GM12801 (cell line): ENCODE data around the gene AP2A2.

Experiments used
- CTCF ChIP-seq: IDR thresholded peaks from one replicate; pipeline ENCODE4 v1.5.1; 2011; ENCODE audit warnings: control low read depth; ENCODE audit not compliant: insufficient read length; ENCODE audit errors: extremely low read depth

The AP2A2 gene

DNA sequence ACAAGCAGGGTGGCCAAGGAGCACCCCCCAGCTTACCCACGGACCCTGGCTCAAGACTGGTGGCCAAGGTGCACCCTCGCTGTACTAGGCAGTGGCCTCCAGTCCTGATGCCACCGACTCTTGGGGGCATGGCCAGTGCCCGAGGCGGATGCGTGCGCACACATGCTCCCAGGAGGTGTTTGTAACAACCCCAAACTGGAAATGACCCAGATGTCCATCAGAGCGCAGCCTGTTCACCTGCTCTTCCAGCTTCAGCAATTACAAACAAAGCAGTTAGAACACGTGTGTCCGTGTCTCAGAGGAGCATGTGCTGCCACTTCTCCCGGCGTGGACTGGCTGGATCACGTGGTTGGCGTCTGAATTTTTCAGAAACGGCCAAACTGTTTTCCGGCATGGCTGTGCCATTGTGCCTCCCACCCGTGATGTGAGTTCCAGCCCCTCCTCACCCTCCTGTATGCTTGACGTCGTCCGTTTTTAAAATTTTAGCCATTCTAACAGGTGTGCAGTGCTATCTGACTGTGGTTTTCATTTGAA lies 118.0 kb downstream of the AP2A2 start:
- no peak for TF ChIP-seq CTCF

DNA sequence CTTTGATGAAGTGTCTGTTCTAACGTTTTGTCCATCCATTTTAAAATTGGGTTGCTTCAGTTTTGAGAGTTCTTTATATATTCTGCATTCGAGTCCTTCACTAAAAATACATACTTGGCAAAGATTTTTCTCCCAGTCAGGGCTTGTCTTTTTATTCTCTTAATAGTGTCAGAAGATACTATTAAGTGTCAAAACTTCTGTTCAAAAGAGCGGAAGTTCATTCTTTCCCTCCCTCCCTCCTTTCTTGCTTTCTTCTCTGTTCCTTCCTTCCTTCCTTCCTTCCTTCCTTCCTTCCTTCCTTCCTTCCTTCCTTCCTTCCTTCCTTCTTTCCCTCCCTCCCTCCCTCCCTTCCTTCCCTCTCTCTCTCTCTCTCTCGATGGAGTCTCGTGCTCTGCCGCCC lies 118.5 kb downstream of the AP2A2 start:
- TF ChIP-seq CTCF: no peak

- TF ChIP-seq CTCF: no peak
These were observed 122.0 kb downstream of the AP2A2 start for GRCh38 chr11:1047595-1048156.

DNA sequence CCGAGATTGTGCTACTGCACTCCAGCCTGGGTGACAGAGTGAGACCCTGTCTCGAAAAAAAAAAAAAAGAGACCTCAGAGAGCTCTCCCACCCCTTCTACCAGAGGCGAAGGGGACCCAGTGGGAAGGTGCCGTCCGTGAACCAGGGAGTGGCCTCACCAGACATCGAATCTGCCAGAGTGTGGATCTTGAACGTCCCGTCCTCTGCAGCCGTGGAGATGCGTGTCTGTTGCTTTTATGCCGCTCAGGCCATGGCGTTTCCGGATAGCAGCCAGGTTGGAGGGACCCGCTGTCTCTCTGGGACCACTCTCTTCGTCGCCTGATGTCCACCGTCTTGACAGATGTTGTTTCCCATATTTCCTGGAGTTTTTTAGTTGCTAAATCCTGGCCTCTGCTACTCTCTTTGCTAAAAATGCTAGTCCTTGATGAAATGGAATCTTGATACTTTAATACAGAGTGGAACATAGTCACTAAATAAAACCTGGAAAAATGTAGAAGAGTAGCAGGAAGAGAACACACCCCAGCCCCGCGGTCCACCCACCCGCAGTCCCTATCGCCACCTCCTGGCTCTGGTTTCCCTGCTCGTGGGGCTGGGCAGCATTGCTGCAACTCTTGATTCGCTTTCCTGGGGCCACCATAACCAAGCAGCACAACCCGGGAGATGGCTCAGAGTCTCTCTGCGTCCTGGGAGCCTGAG lies 122.9 kb downstream of the AP2A2 start:
- no peak for TF ChIP-seq CTCF

DNA sequence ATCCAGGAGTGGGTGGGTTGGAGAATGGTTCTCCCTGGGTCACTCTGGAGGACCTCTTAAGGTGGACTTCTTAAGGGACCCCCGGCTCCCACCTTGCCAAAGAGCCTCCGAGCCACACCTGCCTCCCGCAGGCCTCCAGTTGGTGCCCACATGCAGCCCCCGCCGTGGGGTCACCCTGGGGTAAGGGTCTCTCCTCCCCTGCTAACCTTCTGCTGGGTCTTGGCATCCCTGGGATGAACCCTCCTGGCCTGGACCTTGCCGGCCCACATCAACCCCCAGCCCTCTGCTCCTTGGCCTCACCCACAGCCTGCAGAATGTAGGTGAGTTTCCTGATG lies 123.4 kb downstream of the AP2A2 start:
- TF ChIP-seq CTCF: no peak

- no peak for TF ChIP-seq CTCF
These were observed 123.8 kb downstream of the AP2A2 start for GRCh38 chr11:1049431-1049891.

DNA sequence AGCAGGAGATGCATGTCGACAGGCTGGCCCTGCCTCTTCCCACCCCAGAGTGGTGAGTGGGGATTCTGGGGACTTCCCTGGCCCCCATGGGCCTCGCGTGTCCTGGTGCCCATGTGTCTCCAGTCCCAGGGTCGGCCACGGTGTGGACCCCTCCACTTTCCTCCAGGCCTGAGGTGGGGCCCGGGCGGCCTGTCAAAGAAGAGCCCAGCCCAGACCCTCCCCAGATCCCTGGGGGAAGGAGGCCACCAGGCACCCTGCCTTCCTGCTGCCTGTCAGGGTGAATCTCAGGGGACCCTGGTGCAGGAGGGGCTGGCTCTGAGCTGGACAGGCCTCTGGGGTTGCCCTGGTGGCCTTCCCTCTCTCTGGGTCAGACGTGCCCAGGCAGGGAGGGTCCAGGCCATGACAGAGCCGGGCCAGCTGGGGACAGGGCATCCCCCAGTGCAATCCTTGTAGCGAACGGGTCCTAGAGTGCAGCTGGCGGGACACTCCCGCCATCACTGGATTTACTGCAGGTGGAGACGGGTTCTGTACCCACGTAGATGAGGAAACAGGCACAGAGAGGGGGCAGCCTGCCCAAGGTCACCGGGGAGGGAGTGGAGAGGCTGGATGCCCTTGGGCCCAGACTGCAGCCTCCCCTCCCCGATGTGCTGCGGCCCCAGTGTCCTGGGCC lies 124.4 kb downstream of the AP2A2 start:
- no peak for TF ChIP-seq CTCF
